ENCODE results near the gene JRKL.
A peak's percentile ranks its signal among the peaks of the same experiment; 100 is the strongest.

The JRKL gene

GRCh38 chr11:96389720-96390487 lies at the start of gene JRKL, which contains the start of gene CCDC82:
TSS of gene JRKL (plus strand) at chr11:96390013. CDS start at chr11:96390650, 637 bp downstream.
TSS of gene CCDC82 (minus strand) at chr11:96389912. CDS start at chr11:96384747, 5,165 bp downstream.
- DNase-seq (ENCODE audit: low read depth, low spot score), result peak; percentile 98

- no peak for DNase-seq (ENCODE audit: low read depth, low spot score)
Measured at GRCh38 chr11:96340555-96340885, 49.3 kb upstream of the JRKL start.

DNA sequence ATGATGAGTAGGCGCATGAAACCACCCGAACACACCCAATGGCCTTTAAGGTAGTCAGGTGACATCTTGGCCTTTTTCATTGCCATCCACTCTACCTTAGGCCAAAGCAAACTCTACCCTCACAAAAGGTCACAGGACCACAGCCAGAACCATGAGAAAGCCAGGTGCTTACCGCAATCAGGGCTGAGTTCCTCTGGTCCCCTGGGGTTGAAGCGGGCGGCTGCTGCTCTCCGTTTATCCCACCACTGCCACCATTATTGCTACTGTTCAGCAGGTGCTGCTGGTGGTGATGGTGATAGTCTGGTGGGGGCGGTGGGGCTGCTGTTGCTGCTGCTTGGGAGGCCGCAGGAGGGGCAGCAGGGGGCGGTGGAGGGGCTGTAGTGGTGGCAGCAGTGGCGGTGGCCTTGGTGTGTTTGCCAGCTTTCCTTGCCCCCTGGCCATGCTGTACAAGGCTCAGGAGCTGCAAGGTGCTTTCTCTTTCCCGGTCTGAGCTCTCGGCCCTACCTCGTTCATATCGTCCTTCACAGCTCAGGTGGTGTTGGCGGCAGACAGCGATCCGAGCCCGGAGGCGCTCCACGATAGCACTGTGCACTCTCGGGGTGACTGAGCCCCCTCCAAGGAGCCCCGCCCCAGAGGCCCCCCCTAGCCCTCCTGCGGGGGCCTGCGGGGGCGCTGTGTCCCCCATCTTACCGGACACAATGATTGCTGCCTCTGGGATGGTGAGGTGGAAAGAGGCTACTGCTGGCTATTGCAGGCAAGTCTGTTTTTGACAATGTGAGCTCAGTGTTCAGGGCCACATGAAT lies 48.4 kb upstream of the JRKL start:
- no peak for DNase-seq (ENCODE audit: low read depth, low spot score)

DNA sequence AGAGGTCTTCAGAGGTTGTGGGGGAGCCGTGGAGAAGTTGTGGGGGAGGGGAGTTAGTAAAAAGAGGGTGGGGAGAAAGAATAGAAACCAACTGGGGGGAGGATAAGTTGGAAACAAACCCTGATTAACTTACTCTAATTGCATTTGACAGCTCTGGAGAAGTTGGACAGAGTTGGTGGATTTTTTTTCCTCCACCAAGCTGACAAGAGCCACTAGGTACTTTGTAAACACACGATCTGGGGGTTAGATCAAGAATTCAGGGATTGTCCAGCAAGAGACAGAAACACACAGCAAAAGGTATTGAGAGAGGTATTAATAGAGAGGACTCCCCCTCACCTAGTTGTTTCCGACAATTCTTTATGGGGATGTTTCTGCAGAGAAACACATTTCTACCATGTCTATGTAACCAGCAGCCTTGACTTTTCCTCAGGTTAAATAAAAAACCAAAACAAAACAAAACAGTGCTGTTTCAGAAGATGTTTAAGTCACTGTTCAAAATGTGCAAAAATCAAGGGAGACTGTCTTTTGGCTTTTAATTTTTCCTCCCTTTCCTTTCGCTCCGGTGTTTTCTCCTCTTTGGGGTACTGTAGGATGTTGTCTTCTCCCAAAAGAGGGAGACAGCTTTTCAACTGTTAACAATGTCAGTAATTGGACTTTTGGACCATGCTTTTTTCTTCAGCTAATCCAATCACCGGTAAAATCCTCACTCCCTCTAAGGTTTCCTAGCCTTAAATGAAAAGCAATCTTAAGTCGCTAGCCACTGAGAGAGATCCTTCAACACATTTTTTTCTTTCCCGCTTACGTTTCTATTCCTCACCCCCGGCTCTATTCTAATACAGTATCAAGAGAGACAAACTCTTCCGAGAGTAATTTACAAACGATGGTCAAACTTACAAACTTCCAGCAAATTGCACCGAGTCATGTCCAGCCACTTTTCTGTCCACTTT lies 47.5 kb upstream of the JRKL start:
- DNase-seq (ENCODE audit: low read depth, low spot score), result no peak

DNA sequence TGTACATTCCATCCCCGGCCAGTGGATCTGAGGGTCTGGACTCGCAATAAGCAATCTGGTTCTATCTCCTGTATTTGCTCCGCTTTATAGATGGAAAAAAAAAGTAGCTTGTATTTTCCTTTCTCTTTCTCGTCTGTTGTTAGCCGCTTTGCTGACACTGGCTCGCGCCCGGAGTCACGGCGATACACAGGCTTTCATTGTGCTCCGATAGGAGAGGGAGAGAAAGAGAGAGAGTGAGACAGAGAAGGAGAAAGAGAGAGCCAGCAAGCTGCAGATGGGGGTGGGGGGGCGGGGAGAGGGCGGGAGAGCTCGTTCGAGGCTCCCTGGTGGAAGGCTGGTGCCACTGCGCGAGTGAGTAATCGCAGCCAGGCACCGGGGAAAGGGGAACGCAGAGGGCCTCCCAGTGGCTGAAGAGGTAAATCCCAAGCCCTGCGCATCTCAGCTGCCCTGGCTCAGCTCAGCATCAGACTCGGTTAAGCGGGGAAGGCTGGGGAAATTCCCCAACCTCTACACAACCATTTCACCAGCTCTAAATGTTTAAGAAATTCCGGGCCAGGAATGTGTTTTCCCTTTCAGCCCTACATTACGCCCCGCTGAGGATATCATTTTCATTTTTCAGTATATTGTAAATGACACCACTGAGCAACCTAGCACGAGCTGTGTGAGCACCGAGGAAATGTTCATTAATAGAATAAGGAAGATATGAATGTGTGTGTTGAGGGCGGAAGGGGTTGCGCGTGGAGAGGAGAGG lies 46.7 kb upstream of the JRKL start, which contains the start of gene MAML2:
TSS of gene MAML2 (minus strand) at position 235 of the 751 bp plus-strand sequence. CDS start 1,300 bp downstream, outside the sequence.
- DNase-seq (ENCODE audit: low read depth, low spot score), result peak; percentile 95

GRCh38 chr11:96356848-96357247 lies 33.0 kb upstream of the JRKL start:
- DNase-seq (ENCODE audit: low read depth, low spot score), result no peak

GRCh38 chr11:96357794-96358193 lies 32.0 kb upstream of the JRKL start:
- DNase-seq (ENCODE audit: low read depth, low spot score), result no peak

- DNase-seq (ENCODE audit: low read depth, low spot score), result no peak
Measured at GRCh38 chr11:96358321-96358720, 31.5 kb upstream of the JRKL start.

GRCh38 chr11:96361778-96362177 lies 28.0 kb upstream of the JRKL start:
- no peak for DNase-seq (ENCODE audit: low read depth, low spot score)

GRCh38 chr11:96365493-96365892 lies 24.3 kb upstream of the JRKL start:
- DNase-seq (ENCODE audit: low read depth, low spot score), result no peak

DNA sequence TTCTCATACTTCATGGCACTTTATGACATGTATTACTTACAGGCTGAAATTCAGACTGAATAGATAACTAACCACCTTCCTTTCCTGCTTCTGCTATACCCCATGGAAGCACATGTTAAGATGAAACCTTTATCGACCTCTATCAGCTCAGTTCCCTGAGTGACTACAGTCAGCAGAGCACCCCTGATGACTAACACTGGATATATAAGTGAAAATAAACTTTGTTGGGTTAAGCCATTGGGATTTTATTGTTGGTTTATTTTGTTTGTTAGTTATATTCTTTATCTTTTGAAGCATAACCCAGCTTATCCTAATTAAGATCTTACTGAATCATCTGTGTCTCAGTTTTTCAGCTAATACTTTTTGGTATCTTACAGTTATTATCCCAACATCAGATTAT lies 23.8 kb upstream of the JRKL start:
- no peak for DNase-seq (ENCODE audit: low read depth, low spot score)

DNA sequence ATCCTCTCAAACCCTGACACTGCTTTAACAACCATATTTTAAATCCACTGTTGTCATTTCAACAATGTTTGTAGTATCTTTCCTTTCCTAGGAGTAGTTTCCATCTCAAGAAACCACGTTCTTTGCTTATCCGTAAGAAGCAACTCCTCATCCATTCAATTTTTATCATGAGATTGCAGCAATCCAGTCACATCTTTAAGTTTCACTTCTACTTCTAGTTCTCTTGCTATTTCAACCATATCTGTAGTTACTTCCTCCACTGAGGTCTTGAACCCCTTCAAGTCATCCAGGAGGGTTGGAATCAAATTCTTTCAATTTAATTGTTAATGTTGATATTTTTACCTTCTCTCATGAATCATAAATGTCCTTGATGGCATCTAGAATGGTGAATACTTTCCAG lies 22.5 kb upstream of the JRKL start:
- DNase-seq (ENCODE audit: low read depth, low spot score), result no peak

DNA sequence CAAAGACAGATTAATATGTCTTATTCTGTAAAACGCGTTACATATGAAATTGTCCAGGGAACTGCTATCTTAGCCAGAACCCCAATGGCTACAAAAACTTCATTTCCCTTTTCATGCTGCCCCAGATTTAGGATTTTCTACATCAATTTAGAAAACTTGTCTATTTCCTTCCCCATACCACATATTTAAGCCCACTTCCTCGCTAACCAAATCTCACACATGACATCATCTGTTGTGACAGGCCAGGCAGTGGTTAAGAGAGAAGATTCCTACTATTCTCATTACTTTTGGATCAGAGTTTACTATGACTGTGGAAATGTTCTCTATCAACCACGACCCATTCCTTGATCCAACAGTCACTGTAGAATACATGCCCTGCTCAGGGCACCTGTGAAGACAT lies 16.0 kb upstream of the JRKL start:
- no peak for DNase-seq (ENCODE audit: low read depth, low spot score)

DNA sequence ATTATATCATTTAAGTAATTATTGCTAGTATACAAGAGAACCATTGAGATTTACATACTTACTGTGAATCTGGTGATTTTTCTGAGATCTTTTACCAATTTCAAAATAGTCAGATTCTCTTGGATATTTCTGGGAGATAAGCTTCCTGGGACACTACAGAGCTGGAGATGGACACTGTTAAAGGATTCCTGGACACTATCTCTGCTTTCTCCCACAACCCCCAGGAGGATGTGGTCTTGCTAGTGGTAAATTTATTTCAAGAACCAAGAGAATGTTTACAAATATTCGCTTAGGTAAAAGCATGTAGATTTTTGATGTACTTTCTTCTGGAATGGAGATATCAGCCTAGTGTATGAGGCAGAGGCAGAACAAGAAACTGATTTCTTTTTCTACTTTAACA lies 13.0 kb upstream of the JRKL start:
- no peak for DNase-seq (ENCODE audit: low read depth, low spot score)

DNA sequence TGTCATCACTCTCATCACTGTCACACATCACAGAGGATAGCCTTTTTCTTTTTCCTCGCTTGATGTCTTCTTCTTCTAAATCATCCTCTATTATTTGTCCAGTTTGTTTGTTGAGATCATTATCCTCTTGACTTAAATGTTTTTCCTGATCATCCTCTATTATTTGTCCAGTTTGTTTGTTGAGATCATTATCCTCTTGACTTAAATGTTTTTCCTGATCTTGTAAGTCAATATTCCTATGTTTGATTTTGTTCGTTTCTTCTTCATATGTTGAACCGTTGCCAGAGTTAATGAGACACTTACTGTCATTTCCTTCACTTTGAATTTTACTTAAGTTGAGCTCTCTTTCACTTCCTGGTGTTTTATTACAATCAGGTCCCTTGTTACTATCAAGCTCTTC lies 5.7 kb upstream of the JRKL start:
- DNase-seq (ENCODE audit: low read depth, low spot score), result no peak

DNA sequence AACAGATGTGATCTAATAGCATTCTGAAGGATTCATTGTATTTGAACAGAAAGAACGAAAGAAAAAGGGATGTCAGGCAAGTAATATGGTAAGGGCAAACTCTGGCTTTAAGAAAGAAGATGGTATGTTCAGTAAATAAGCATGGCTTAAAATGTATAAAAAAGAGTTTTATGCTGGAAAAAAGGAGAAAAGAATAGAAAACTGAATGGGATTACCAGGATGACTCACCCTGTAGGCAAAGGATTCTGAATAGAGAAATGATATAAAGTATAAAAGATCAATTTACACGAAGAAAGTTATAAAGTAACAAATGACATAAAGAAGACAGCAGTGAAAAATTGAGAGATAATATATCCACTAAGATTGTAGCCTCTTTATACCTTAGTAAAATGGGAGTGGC lies 4.6 kb upstream of the JRKL start:
- no peak for DNase-seq (ENCODE audit: low read depth, low spot score)

DNA sequence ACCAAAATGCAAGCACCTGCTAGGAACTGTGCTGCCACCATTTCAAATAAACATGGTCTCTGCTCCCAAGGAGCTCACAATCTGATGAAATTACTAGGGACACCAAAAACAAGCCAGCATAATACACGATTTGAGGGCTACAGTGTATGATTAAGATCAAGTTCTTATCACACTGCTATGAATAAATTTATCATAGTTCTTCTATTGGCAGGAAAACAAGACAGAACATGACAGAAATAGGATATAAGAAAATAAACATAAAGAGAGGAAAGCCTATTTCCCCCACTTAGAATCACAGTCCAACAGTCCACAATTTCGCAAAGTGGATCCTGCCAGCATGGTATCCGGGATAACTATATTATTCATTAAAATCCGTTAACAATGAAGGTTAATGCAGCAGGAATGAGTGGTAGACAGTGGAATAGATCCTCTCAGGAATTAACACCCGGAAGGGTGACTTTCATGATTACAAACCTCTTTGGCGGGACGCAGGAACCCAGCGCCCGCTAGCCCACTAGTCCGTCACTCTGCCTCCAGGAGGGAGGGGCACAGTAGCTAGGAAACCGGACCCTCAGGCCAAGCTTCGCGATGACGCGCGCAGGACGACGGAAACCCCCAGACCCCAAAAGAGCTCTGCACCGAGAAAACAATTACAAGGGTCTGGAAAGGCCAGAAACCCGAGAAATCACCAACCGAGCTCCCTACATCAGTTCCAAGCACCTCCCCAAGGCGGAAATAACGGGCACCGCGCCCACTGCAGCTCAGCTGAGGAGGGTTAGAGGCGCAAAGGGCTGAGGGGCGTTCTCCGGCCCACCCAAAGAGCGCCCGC lies 708 bp upstream of the JRKL start:
- no peak for DNase-seq (ENCODE audit: low read depth, low spot score)

DNA sequence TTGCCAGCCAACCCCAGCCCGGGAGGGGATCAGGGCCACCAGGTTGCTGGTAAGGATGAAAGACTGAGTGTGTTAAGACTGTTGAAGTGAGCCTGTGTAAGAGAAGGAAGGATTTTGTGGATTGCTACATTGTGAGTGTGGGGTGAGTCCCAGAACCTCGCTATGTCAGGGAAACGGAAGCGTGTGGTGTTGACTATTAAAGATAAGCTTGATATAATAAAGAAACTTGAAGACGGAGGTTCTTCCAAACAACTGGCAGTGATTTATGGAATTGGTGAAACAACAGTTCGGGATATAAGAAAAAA lies 627 bp downstream of the JRKL start:
- no peak for DNase-seq (ENCODE audit: low read depth, low spot score)

DNA sequence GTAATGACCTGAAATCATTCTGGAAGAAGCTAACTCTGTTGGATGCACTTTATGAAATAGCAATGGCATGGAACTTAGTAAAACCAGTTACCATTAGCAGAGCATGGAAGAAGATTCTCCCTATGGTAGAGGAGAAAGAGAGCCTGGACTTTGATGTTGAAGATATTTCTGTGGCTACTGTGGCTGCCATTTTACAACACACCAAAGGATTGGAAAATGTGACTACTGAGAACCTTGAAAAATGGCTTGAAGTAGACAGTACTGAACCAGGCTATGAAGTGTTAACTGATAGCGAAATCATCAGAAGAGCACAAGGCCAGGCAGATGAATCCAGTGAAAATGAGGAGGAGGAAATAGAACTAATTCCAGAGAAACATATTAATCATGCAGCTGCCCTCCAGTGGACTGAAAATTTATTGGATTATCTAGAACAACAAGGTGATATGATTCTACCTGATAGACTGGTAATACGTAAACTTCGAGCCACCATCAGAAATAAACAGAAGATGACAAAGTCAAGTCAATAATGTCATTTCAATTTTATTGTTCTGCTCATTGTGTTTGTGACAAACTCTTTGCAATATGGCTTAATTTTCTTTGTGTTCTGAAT lies 2.0 kb downstream of the JRKL start:
- DNase-seq (ENCODE audit: low read depth, low spot score), result no peak

GRCh38 chr11:96393753-96394348 lies 4.0 kb downstream of the JRKL start:
- no peak for DNase-seq (ENCODE audit: low read depth, low spot score)
